Hepatocyte (in vitro differentiated cells): ENCODE data around the gene KIF13A. TPM values are rescaled to one million over a fixed set of nuclear protein-coding genes. Genes with fewer than 3 reads are reported as not detected.
A peak's percentile ranks its signal among the peaks of the same experiment; 100 is the strongest.

Source experiments
- DNase-seq: peaks from one replicate; pipeline ENCODE4 v3.0.0-alpha.2; 2016; ENCODE audit warnings: low spot score
- H2AFZ ChIP-seq: fragments of 200-600 bp; sonication (generic); 2 replicates; pipeline ENCODE4 v1.6.0; 2016; ENCODE audit warnings: antibody characterized with exemption, mild to moderate bottlenecking
- H3K27ac ChIP-seq: fragments of 200-600 bp; sonication (generic); 2 replicates; pipeline ENCODE4 v1.5.1; 2016; ENCODE audit warnings: mild to moderate bottlenecking
- H3K27me3 ChIP-seq: fragments of 200-600 bp; sonication (generic); 2 replicates; pipeline ENCODE4 v1.6.1; 2016
- H3K36me3 ChIP-seq: fragments of 200-600 bp; sonication (generic); replicated peaks from 2 replicates; pipeline ENCODE4 v1.5.1; 2016; ENCODE audit warnings: low read depth; ENCODE audit not compliant: insufficient read depth
- H3K4me1 ChIP-seq: fragments of 200-600 bp; sonication (generic); 2 replicates; pipeline ENCODE4 v1.5.1; 2016; ENCODE audit warnings: mild to moderate bottlenecking, moderate library complexity; ENCODE audit not compliant: insufficient read depth
- H3K4me2 ChIP-seq: fragments of 200-600 bp; sonication (generic); 2 replicates; pipeline ENCODE4 v1.6.0; 2016
- H3K4me3 ChIP-seq: fragments of 200-600 bp; sonication (generic); 2 replicates; pipeline ENCODE4 v1.5.1; 2016; ENCODE audit warnings: mild to moderate bottlenecking
- H3K79me2 ChIP-seq: fragments of 200-600 bp; sonication (generic); 2 replicates; pipeline ENCODE4 v1.6.0; 2017; ENCODE audit warnings: mild to moderate bottlenecking
- H3K9me2 ChIP-seq: fragments of 200-600 bp; sonication (generic); replicated peaks from 2 replicates; pipeline ENCODE4 v1.6.0; 2017; ENCODE audit warnings: mild to moderate bottlenecking; ENCODE audit not compliant: insufficient read depth
- H3K9me3 ChIP-seq: fragments of 200-600 bp; sonication (generic); 2 replicates; pipeline ENCODE4 v1.5.1; 2016; ENCODE audit warnings: low read depth, mild to moderate bottlenecking
- H4K20me1 ChIP-seq: fragments of 200-600 bp; sonication (generic); 2 replicates; pipeline ENCODE4 v1.6.0; 2016; ENCODE audit warnings: mild to moderate bottlenecking; ENCODE audit not compliant: insufficient read depth, poor library complexity, severe bottlenecking
- CTCF ChIP-seq: fragments of 200-600 bp; sonication (generic); IDR thresholded peaks from 2 replicates; pipeline ENCODE4 v1.5.1; 2016; ENCODE audit warnings: antibody characterized with exemption, mild to moderate bottlenecking; ENCODE audit not compliant: poor library complexity
- EZH2 ChIP-seq: fragments of 200-600 bp; sonication (generic); IDR thresholded peaks from 2 replicates; pipeline ENCODE4 v1.6.1; 2016; ENCODE audit warnings: antibody characterized with exemption, mild to moderate bottlenecking, borderline replicate concordance
- EZH2phosphoT487 ChIP-seq: fragments of 200-600 bp; sonication (generic); IDR thresholded peaks from one replicate; pipeline ENCODE4 v1.6.1; 2018; ENCODE audit warnings: antibody characterized with exemption, mild to moderate bottlenecking, low read depth, moderate library complexity; ENCODE audit not compliant: unreplicated experiment, severe bottlenecking
- WGBS: methylation state at CpG from one replicate; pipeline ENCODE4 v1.1.6; 2016; ENCODE audit warnings: low lambda C conversion rate; ENCODE audit errors: missing lambda C conversion rate; 5-methylcytosine and 5-hydroxymethylcytosine counted together
- polyA plus RNA-seq: library from polyadenylated mRNA; unstranded; fragments of >200 nt; fragmentation: Nextera tagmentation; extraction: Ambion mirVana; gene quantifications from 2 replicates; pipeline ENCODE4 v1.2.1, GENCODE V29; 2016
- total RNA-seq: library from RNA; depleted of rRNA; stranded (reverse); fragments of >200 nt; gene quantifications from 2 replicates; pipeline ENCODE4 v1.2.3, GENCODE V29; 2014

The KIF13A gene
- total and polyA plus RNA-seq, 2 experiments from 2014 or later = 13.0 to 27.9 TPM

DNA sequence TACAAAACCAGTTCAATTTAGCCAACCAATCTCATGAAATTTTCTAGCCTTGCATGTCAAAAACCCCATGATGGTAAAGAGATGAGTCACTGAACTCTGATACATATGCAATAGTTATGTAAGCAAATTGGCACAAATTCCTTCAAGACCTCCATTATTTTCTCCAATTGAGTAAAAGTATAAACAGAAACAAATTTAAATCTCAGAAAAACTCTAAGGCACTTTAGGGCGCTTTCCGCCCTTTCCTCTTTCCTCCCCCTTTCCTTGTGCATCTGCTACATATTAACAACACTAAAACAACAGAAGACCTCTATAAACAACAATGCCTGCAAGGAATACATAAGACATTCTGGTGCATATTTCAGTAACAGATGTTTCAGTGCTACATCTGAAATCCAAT, 48.5 kb downstream of the KIF13A start:
- Histone ChIP-seq H3K36me3 (no peaks in the 10 kb centered on the region), H3K4me2 (peak overlapping the region; percentile 69), H3K27me3 (no peaks in the 10 kb centered on the region), H3K4me3 (no peak overlapping the region), H3K27ac (no peak overlapping the region), H3K9me2 (no peaks in the 10 kb centered on the region), H3K79me2 (peaks cover 61% of the 10 kb centered on the region), H3K4me1 (peaks cover 21% of the 10 kb centered on the region), H3K9me3 (no peaks in the 10 kb centered on the region), H4K20me1 (no peaks in the 10 kb centered on the region), H2AFZ (no peak overlapping the region)
- WGBS = 75% methylated on average over 2 of the region's 2 CpGs
- DNase-seq = peak; percentile 14
- no peak for TF ChIP-seq CTCF
- no peak for TF ChIP-seq EZH2phosphoT487
- TF ChIP-seq EZH2 = no peak

DNA sequence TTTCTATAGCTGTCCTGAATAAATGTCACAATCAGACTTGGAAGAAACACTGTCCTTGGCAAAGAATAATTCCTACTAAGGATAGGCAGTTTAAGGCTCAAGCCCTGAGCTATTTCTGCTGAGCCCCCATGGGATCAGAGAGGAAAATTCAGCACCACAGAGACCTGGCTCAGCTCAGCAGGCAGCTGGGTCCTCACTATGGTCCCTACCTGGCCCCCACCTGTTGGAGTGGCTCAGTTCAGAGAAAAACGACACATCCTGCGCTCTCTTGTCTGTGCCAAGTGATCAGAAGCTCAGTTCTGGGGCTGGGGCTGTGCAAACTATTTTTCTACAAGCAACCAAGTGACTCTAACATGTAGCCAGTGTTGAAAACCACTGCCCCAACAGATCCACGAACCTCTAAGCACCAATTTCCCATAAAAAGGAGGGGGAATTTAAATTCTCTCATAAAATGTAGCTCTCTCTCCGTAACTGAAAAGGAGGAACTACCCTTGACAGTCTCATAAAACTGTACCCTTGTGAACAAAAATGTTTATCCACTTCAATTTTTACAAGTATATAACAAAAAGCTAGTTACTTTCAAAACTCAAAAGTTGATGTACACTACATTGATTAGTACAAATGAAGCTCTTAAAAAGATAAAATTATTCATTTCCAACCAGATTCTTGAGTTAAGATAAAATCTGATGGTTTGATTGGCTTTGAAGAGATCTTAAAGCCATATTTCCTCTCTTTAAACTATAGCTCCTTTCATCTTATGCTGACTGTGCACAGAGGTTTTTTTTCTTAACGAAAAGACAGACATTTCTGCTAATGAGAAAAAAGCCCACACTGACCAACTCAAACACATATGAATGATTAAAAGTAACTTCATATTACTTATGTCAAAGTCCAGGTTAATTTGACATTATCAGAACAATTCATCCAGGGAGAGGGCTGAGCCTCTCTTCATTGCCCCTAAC, 52.0 kb downstream of the KIF13A start:
- Histone ChIP-seq H3K9me3 (no peaks in the 10 kb centered on the region), H4K20me1 (no peaks in the 10 kb centered on the region), H3K27ac (no peak overlapping the region), H3K79me2 (peaks cover 63% of the 10 kb centered on the region), H3K4me1 (peaks cover 38% of the 10 kb centered on the region), H3K4me2 (peak overlapping the region; percentile 8), H3K27me3 (no peaks in the 10 kb centered on the region), H3K9me2 (no peaks in the 10 kb centered on the region), H3K36me3 (no peaks in the 10 kb centered on the region), H2AFZ (no peak overlapping the region), H3K4me3 (no peak overlapping the region)
- TF ChIP-seq CTCF = no peak
- 49% methylated on average over 5 of the region's 5 CpGs for WGBS
- no peak for DNase-seq

- Histone ChIP-seq H3K79me2 (peaks cover 74% of the 10 kb centered on the region), H4K20me1 (no peaks in the 10 kb centered on the region), H3K4me3 (no peak overlapping the region), H2AFZ (no peak overlapping the region), H3K9me2 (no peaks in the 10 kb centered on the region), H3K36me3 (no peaks in the 10 kb centered on the region), H3K4me1 (peaks cover 33% of the 10 kb centered on the region), H3K27ac (no peak overlapping the region), H3K27me3 (no peaks in the 10 kb centered on the region), H3K4me2 (no peak overlapping the region), H3K9me3 (no peaks in the 10 kb centered on the region)
- 70% methylated on average over 4 of the region's 4 CpGs for WGBS
- TF ChIP-seq EZH2phosphoT487 (no peak), CTCF (no peak), EZH2 (no peak)
- DNase-seq = no peak
These were observed 53.7 kb downstream of the KIF13A start for GRCh38 chr6:17933716-17934115.
